H1 (cell line): ENCODE data around the gene UBE2O. TPM values are rescaled to one million over a fixed set of nuclear protein-coding genes. Genes with fewer than 3 reads are reported as not detected.

Source experiments
- BACH1 ChIP-seq: IDR thresholded peaks from 2 replicates; pipeline ENCODE4 v1.6.1; 2012; ENCODE audit warnings: low read length, improper control_type of control experiment
- JUN ChIP-seq: IDR thresholded peaks from 2 replicates; pipeline ENCODE4 v1.6.1; 2011; ENCODE audit warnings: low read depth, mild to moderate bottlenecking, improper control_type of control experiment, low read length
- MAFK ChIP-seq: IDR thresholded peaks from 2 replicates; pipeline ENCODE4 v1.6.1; 2012; ENCODE audit warnings: low read depth, mild to moderate bottlenecking, improper control_type of control experiment, low read length
- NANOG ChIP-seq: IDR thresholded peaks from 2 replicates; pipeline ENCODE4 v1.6.1; 2011; ENCODE audit warnings: low read length, low read depth, mild to moderate bottlenecking, inconsistent platforms; ENCODE audit not compliant: insufficient read depth, poor library complexity, severe bottlenecking
- SUZ12 ChIP-seq: fragments of 200-600 bp; sonication (generic); IDR thresholded peaks from 2 replicates; pipeline ENCODE4 v1.6.1; 2012; ENCODE audit warnings: mild to moderate bottlenecking, inconsistent platforms, low read length, moderate library complexity, mixed read lengths
- polyA plus RNA-seq, 7 experiments: library from polyadenylated mRNA; depleted of rRNA in 3 of 7; stranded (reverse) in 5 of 7; unstranded in 2 of 7; fragments of >200 nt in 5 of 7; fragments of 200-250 nt in 2 of 7; gene quantifications; 1 replicate in 5 of 7; 2 replicates in 1 of 7; 4 replicates in 1 of 7; pipeline versions ENCODE4 v1.2.1 to v1.2.3, GENCODE V29; 2011 to 2013; ENCODE audit warnings: missing spikeins in 2 of 7, mixed read lengths in 2 of 7
- total RNA-seq: library from RNA; stranded (reverse); fragmentation: NEBNext Ultra II Directional; extraction: Animal tissue kit (Norgen Biotek cat#: 25700); gene quantifications from 2 replicates; pipeline ENCODE4 v1.2.1, GENCODE V29; 2021

Gene UBE2O
- total and polyA plus RNA-seq, 2 of the 8 experiments (the other 6 are each of a cell fraction or from before 2014, with no cell fraction given), result 24.4 to 63.0 TPM

- TF ChIP-seq NANOG (no peak), MAFK (no peak), JUN (no peak), BACH1 (no peak), SUZ12 (no peak)
These were observed 31.3 kb upstream of the UBE2O start (continued) for GRCh38 chr17:76484228-76484725.
